Stimulated activated CD4-positive, alpha-beta T cell treated with anti-CD3 and anti-CD28 coated beads, Interleukin-15, amount 100 ng/mL, for 48 hours (primary cell): Measurements from ENCODE around the gene DSC3.

Source experiments
- DNase-seq, 2 donors: peaks; one replicate each; pipeline ENCODE4 v3.0.0-alpha.2; 2020; ENCODE audit warnings: low read depth in 2 of 2

Gene DSC3

GRCh38 chr18:30971338-30971956 lies 71.1 kb downstream of the DSC3 start:
- DNase-seq: no peak

- DNase-seq: no peak
Observed at GRCh38 chr18:30970196-30970816, 72.2 kb downstream of the DSC3 start.

GRCh38 chr18:30969670-30970170 lies 72.8 kb downstream of the DSC3 start:
- DNase-seq: no peak

DNA sequence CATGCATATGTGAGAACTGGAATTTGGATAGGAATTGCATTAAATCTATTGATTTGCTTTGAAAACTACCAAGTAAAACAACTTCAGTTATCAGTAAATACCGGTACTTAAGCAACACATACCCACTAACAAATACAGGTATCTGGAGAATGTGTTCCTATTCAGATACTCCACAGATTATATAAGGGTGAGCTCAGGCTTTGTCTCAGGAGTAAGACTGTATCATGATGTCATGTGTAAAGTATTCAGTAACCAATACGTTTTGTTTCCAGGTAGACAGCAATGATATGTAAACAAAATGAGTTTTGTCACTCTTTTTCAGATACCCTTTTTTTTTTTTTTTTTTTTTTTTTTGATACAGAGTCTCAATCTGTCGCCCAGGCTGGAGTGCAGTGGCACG lies 74.8 kb downstream of the DSC3 start:
- DNase-seq: no peak

DNA sequence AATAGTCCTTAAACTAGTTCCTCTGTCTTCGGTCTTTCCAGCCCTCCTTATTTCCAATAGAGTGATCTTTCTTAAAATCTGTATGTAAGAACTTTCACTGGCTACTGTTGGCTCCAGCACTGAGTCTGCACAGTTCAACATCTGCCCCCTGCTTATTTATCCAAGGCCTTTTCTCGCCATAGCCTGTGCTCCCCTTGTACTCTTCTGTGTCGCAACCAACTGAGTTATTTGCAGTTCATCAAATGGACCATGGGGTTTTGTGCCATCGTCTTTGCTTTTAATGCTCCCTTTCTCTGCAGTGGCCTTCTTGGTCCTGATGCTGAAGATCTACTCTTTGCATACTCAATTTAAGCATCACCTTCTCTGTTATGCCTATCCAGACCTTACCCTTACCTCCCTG lies 77.3 kb downstream of the DSC3 start:
- no peak for DNase-seq

- DNase-seq: no peak
Observed at GRCh38 chr18:30960661-30961060, 81.9 kb downstream of the DSC3 start.

DNA sequence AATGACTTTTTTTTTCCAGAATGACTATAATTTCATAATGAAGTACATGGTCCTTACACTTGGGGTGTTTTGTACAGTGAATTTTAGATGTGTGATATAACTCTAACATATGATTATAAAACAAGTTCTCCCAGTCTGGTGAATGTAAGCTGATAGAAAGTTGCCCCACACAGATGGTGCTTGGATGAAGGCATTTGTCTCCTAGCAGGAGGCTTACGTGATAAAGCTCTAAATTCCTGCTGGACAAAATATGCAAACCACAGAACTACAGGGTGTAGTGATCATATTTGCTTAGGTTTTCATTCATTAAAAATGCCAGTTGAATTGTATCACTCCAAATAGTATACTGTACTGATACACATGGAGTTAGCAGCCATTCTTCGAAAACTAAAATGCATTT lies 85.5 kb downstream of the DSC3 start:
- no peak for DNase-seq

DNA sequence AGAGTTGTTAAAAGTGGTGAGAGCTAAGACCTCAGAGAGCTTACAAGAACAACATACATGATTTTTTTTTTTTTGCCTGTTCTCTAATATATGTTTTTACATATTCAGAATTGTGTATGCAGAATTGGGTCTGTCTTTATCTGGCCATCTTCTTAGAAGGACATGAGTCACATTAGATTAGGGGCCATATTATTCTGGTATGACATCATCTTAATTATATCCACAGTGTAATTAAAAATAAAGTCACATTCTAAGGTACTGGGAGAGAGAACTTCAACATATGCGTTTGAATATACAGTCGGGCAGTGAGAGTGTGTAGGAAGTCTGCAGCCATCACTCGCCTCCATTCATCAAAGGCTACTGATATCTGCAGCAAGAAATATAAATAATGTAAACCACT lies 88.3 kb downstream of the DSC3 start:
- no peak for DNase-seq

GRCh38 chr18:30945761-30946160 lies 96.8 kb downstream of the DSC3 start:
- DNase-seq: no peak

DNA sequence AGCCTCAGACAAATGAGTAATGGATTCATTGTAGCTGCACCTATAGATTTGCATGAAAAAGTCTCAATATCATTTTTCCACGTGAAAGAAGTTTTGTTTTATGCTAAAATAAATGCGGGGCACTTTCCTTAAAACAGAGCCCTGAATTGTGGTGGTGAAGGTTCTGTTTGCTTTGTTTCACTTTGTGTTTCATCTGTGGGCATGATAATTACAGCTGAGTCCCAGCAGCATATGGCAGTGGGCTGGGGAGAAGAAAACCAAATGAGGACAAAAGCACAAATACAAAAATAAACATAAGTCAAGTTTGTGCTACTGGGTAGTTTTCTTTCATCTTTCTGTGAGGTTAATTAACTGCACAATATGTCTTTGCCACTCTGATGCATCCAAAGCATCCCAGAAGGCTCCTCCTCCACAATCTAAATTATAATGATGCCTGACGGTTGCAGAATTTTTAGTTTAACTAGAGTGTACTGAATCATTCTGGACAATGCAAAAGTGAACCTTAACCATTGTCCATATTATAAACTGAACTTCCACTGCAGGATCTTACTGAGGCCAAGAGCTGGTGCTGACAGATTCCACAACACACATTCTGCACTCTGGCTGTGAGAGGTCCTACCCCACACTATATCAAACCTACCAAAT lies 97.6 kb downstream of the DSC3 start:
- no peak for DNase-seq

DNA sequence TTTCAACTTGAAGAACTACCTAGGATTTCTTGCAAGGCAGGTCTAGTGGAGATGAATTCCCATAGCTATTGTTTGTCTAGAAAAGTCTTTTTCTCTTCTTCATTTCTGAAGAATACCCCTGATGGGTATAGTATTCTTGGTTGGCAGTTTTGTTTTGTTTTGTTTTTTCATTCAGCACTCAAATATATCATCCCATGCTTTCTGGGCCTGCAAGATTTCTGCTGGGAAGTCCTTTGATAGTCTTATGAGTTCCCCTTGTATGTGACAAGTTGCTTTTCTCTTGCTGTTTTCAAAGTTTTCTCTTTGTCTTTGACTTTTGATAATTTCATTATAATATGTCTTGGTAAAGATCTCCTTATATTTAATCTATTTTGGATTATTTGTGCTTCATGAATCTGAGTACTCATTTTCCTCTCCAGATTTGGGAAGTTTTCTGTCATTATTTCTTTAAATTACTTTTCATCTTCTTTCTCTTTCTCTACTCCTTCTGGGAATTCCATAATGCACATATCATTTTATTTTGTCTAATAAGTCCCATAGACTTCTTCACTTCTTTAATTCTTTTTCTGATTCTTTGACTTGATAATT lies 101.5 kb downstream of the DSC3 start:
- DNase-seq: no peak
